ENCODE measurements around the gene EIF2D.

EIF2D gene

GRCh38 chr1:206588492-206588891 is 23.8 kb downstream of the EIF2D start:
- no peaks in the 10 kb centered on the region for H3K27me3 ChIP-seq (ENCODE audit: low read length)
- H2AFZ ChIP-seq (ENCODE audit: low read depth, low read length, severe bottlenecking): no peak overlapping the region
- H4K20me1 ChIP-seq (ENCODE audit: low read depth, low read length): no peaks in the 10 kb centered on the region
- H3K9me2 ChIP-seq (replicated peaks; ENCODE audit: insufficient read depth, low read length): no peaks in the 10 kb centered on the region
- no peak overlapping the region for H3K4me2 ChIP-seq (ENCODE audit: low read depth, low read length, poor library complexity, severe bottlenecking)
- H3K9me3 ChIP-seq (ENCODE audit: insufficient read depth, low read length): no peaks in the 10 kb centered on the region
- peaks cover 3% of the 10 kb centered on the region; the same call in 1 of the 2 replicates for H3K36me3 ChIP-seq (ENCODE audit: low read length)
- no peak overlapping the region for H3K4me3 ChIP-seq (ENCODE audit: insufficient read depth, low read length, poor library complexity, severe bottlenecking)
- TF ChIP-seq, protein P1, sequence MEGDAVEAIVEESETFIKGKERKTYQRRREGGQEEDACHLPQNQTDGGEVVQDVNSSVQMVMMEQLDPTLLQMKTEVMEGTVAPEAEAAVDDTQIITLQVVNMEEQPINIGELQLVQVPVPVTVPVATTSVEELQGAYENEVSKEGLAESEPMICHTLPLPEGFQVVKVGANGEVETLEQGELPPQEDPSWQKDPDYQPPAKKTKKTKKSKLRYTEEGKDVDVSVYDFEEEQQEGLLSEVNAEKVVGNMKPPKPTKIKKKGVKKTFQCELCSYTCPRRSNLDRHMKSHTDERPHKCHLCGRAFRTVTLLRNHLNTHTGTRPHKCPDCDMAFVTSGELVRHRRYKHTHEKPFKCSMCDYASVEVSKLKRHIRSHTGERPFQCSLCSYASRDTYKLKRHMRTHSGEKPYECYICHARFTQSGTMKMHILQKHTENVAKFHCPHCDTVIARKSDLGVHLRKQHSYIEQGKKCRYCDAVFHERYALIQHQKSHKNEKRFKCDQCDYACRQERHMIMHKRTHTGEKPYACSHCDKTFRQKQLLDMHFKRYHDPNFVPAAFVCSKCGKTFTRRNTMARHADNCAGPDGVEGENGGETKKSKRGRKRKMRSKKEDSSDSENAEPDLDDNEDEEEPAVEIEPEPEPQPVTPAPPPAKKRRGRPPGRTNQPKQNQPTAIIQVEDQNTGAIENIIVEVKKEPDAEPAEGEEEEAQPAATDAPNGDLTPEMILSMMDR (IDR thresholded peaks at IDR 0.05; ENCODE audit: insufficient read depth, low read length, poor library complexity, severe bottlenecking): no peak
- no peak for TF ChIP-seq EZH2phosphoT487 (conservative IDR thresholded peaks at IDR 0.05; ENCODE audit: low read length)
- no peaks in the 10 kb centered on the region for H3F3A ChIP-seq (ENCODE audit: insufficient read depth)
- H3K27ac ChIP-seq (ENCODE audit: low read depth, low read length): no peak overlapping the region
- no peaks in the 10 kb centered on the region for H3K79me2 ChIP-seq (ENCODE audit: insufficient read depth, low read length)
- H3K9ac ChIP-seq (ENCODE audit: low read length): no peak overlapping the region

- Histone ChIP-seq H3K27me3 (ENCODE audit: low read length) (no peaks in the 10 kb centered on the region), H3K9me2 (replicated peaks; ENCODE audit: insufficient read depth, low read length) (no peaks in the 10 kb centered on the region), H3F3A (ENCODE audit: insufficient read depth) (no peaks in the 10 kb centered on the region), H3K27ac (ENCODE audit: low read depth, low read length) (no peak overlapping the region), H3K9ac (ENCODE audit: low read length) (no peak overlapping the region), H4K20me1 (ENCODE audit: low read depth, low read length) (no peaks in the 10 kb centered on the region), H3K79me2 (ENCODE audit: insufficient read depth, low read length) (no peaks in the 10 kb centered on the region), H3K4me2 (ENCODE audit: low read depth, low read length, poor library complexity, severe bottlenecking) (no peak overlapping the region), H2AFZ (ENCODE audit: low read depth, low read length, severe bottlenecking) (no peak overlapping the region), H3K9me3 (ENCODE audit: insufficient read depth, low read length) (no peaks in the 10 kb centered on the region), H3K4me3 (ENCODE audit: insufficient read depth, low read length, poor library complexity, severe bottlenecking) (no peak overlapping the region), H3K36me3 (ENCODE audit: low read length) (peaks cover 3% of the 10 kb centered on the region; the same call in 1 of the 2 replicates)
- TF ChIP-seq, protein P1 (IDR thresholded peaks at IDR 0.05; ENCODE audit: insufficient read depth, low read length, poor library complexity, severe bottlenecking): no peak
- TF ChIP-seq EZH2phosphoT487 (conservative IDR thresholded peaks at IDR 0.05; ENCODE audit: low read length): no peak
These were observed 24.4 kb downstream of the EIF2D start for GRCh38 chr1:206587904-206588303.

DNA sequence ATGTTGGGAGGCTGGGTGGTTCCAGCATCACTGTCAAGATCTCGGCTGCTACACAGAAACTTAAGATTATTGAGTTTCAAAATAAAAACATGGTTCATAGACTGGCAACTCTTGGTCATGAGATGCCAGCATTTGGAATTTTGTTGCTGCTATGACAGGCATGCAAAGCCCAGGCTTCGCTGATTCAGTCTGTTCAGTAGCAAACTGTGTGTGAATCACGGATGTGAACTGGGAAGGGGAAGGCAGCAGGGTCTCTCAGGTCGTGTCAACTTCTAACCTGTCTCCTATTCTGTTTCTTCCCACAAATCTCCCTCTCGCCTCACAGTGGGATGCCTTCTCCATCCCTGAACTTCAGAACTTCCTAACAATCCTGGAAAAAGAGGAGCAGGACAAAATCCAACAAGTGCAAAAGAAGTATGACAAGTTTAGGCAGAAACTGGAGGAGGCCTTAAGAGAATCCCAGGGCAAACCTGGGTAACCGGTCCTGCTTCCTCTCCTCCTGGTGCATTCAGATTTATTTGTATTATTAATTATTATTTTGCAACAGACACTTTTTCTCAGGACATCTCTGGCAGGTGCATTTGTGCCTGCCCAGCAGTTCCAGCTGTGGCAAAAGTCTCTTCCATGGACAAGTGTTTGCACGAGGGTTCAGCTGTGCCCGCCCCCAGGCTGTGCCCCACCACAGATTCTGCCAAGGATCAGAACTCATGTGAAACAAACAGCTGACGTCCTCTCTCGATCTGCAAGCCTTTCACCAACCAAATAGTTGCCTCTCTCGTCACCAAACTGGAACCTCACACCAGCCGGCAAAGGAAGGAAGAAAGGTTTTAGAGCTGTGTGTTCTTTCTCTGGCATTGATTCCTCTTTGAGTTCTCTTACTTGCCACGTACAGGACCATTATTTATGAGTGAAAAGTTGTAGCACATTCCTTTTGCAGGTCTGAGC is 25.5 kb downstream of the EIF2D start:
- Histone ChIP-seq H3K79me2 (ENCODE audit: insufficient read depth, low read length) (no peaks in the 10 kb centered on the region), H4K20me1 (ENCODE audit: low read depth, low read length) (no peaks in the 10 kb centered on the region), H3K27ac (ENCODE audit: low read depth, low read length) (no peak overlapping the region), H3K9me2 (replicated peaks; ENCODE audit: insufficient read depth, low read length) (no peaks in the 10 kb centered on the region), H3K9ac (ENCODE audit: low read length) (no peak overlapping the region), H3K36me3 (ENCODE audit: low read length) (peaks cover 3% of the 10 kb centered on the region; the same call in 1 of the 2 replicates), H3K9me3 (ENCODE audit: insufficient read depth, low read length) (no peaks in the 10 kb centered on the region), H3F3A (ENCODE audit: insufficient read depth) (no peaks in the 10 kb centered on the region), H3K27me3 (ENCODE audit: low read length) (no peaks in the 10 kb centered on the region), H3K4me2 (ENCODE audit: low read depth, low read length, poor library complexity, severe bottlenecking) (no peak overlapping the region), H3K4me3 (ENCODE audit: insufficient read depth, low read length, poor library complexity, severe bottlenecking) (no peak overlapping the region), H2AFZ (ENCODE audit: low read depth, low read length, severe bottlenecking) (no peak overlapping the region)
- TF ChIP-seq, protein P1 (IDR thresholded peaks at IDR 0.05; ENCODE audit: insufficient read depth, low read length, poor library complexity, severe bottlenecking): no peak
- no peak for TF ChIP-seq EZH2phosphoT487 (conservative IDR thresholded peaks at IDR 0.05; ENCODE audit: low read length)

Data from SU-DHL-6 (cell line).